Activated T-cell treated with anti-CD3 and anti-CD28 coated beads for 1 hour (primary cell): Measurements from ENCODE around the gene POLA2.
A peak's percentile ranks its signal among the peaks of the same experiment; 100 is the strongest.
"Not testable (repeated sequence)": the region's sequence is repeated elsewhere in the genome, so short reads cannot be mapped to it uniquely, and the experiment has no call there.

Experiments
- DNase-seq: peaks from one replicate; pipeline ENCODE4 v3.0.0-alpha.2; 2020; ENCODE audit warnings: low read depth

Gene POLA2, protein sequence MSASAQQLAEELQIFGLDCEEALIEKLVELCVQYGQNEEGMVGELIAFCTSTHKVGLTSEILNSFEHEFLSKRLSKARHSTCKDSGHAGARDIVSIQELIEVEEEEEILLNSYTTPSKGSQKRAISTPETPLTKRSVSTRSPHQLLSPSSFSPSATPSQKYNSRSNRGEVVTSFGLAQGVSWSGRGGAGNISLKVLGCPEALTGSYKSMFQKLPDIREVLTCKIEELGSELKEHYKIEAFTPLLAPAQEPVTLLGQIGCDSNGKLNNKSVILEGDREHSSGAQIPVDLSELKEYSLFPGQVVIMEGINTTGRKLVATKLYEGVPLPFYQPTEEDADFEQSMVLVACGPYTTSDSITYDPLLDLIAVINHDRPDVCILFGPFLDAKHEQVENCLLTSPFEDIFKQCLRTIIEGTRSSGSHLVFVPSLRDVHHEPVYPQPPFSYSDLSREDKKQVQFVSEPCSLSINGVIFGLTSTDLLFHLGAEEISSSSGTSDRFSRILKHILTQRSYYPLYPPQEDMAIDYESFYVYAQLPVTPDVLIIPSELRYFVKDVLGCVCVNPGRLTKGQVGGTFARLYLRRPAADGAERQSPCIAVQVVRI

DNA sequence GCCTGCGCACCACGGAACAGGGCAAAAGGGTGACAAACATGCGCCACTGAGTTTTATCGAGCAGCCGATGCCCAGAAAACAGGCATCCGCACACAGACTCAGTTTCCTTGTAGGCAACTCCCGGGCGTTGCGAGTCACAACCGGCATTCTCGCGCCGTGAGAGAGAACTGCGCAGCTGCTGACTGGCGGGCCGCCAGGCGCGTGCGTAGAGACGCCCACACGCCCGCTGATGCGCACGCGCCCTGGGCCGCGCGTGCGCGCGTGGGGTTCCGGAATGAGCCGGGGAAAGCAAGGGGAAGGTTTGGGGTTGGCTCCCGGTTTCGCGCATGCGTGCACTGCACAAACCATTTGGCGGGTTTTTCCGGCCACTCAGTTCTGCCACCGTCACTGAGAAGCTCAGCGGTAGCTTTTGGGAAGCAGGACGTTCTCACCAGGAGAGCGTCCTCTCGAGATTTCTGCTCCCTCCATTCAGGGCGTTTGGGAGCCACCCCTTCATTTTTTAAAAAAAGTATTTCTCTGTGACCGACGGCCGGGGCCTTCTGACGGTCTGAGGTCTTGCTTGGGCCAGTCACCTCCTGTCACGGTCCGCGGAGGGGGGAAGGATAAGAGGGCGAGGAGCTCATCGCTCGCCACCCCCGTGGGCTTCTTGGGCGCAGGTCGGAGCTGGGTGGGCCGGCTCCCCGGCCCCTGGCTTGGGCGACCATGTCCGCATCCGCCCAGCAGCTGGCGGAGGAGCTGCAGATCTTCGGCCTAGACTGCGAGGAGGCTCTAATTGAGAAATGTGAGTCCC is at the start of gene POLA2:
TSS of gene POLA2 (plus strand) at position 372 of the 790 bp plus-strand sequence. CDS start at position 703, 331 bp downstream.
- DNase-seq = peak; percentile 95

DNA sequence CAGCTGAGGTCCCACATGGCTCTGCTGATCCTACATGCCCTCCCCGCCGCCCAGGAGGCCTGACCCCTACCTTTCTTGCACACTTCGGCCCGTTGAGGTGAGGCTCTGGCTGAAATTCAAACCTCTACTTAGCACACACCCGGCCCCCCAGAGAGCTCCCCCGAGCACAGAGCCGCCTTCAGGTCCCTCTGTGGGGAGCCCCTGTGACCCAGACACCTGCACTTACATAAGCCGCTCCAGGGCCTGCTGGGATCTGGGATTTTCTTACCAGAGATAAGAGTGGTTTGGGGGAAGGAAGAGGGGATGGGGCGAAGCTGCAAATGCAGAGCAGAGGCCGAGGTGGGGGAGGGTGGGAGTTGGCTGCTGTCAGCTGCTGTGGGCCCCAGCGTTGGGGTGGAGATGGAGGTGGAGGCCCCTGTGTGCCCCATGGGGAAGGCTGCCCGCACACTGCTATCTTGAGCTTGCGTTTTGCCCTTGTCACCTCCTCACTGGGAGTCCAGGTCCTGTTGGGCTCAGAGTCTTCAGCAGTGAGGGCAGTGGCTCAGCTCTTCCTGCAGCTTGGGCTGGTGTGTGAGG is 49.4 kb upstream of the POLA2 start:
- no peak for DNase-seq

DNA sequence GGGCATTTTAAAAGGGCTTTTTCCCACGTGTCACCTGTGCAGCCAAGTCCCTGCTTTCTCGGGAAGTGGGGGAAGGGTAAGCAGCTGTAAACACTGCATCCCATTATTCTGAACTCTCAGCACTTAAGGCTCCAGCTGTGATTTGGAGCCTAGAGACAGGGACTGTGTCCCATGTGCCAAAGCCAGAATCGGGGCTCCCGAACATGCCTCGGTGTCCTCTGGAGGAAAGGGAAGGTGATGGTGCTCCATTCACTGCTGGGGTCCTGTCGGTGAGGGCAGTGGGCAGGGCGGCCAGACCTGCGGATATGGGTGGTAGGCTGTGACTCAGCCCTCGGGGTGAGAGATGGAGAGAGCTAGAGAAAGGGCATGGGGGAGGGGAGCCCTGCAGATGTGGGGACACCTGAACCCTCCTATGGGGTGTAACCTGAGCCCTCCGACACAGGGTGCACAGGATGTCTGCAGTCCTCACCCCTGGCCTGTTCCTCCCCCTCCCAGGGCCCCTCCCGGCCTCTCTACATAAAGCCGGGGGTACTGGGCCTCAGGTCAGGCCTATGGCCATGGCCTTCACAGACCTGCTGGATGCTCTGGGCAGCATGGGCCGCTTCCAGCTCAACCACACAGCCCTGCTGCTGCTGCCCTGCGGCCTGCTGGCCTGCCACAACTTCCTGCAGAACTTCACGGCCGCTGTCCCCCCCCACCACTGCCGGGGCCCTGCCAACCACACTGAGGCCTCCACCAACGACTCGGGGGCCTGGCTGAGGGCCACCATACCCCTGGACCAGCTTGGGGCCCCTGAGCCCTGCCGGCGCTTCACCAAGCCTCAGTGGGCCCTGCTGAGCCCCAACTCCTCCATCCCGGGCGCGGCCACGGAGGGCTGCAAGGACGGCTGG is 48.2 kb upstream of the POLA2 start:
- no peak for DNase-seq

DNA sequence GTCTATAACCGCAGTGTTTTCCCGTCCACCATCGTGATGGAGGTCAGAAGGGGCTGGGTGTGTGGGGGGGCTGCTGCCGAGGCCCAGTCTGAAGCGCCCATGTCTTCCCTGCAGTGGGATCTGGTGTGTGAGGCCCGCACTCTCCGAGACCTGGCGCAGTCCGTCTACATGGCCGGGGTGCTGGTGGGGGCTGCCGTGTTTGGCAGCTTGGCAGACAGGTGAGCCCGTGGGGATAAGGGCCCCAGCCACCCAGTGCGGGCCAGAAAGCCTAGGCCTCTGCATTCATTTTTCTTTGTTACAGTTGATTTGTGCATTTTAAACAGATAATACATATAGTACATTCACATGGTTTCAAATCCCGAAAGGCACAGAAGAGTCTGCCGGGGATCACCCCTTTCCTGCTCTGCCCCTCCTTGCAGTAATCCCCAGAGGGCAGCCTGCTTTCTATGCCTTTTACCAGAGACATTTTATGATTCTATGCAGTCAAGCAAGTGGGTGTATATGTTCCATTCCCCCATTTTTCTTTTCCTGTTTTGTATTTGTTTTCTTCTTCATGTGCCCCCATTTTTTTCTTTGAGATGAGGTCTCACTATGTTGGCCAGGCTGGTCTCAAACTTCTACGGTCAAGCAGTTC is 47.4 kb upstream of the POLA2 start:
- no peak for DNase-seq

DNA sequence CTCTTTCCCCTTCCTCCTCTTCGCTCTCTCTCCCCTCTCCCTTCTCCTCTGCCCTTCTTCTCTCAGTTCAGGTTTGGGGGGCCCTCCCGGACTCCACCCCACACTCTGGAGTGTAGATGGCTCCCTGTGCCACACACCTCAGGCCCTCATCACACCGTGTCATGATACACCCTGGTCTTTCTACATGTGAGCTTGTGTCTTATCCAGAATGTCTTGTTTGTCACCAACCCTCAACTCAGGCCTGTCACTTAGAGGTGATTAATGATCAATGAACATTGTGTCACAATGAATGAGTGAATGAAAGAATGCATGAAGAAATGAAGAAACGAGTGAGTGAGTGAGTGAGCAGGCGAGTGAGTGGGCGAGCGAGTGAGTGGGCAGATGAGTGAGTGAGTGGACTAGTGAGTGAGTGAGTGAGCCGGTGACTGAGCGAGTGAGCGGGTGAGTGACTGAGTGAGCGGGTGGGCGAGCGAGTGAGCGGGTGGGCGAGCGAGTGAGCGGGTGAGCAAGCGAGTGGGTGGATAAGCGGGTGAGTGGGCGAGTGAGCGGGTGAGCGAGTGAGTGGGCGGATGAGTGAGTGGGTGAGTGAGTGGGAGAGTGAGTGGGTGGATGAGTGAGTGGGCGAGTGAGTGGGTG is 46.2 kb upstream of the POLA2 start:
- DNase-seq = no peak

DNA sequence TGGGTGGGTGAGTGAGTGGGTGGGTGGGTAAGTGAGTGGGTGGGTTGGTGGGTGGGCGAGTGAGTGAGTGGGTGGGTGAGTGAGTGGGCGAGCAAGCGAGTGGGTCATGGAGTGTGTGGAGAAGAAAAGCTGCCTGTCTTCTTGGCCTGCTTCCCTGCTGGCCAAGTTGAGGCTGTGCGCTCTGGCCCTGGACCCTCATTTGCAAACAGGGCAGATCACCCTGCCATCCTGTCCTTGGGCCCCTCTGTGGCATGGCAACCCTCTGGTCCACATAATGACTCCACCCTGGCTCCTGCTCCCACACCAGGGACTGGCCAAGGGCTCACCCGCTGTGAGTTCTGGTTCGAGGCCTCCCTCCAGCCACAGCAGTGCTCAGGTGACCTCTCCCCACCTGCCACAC is 44.9 kb upstream of the POLA2 start:
- no peak for DNase-seq

DNA sequence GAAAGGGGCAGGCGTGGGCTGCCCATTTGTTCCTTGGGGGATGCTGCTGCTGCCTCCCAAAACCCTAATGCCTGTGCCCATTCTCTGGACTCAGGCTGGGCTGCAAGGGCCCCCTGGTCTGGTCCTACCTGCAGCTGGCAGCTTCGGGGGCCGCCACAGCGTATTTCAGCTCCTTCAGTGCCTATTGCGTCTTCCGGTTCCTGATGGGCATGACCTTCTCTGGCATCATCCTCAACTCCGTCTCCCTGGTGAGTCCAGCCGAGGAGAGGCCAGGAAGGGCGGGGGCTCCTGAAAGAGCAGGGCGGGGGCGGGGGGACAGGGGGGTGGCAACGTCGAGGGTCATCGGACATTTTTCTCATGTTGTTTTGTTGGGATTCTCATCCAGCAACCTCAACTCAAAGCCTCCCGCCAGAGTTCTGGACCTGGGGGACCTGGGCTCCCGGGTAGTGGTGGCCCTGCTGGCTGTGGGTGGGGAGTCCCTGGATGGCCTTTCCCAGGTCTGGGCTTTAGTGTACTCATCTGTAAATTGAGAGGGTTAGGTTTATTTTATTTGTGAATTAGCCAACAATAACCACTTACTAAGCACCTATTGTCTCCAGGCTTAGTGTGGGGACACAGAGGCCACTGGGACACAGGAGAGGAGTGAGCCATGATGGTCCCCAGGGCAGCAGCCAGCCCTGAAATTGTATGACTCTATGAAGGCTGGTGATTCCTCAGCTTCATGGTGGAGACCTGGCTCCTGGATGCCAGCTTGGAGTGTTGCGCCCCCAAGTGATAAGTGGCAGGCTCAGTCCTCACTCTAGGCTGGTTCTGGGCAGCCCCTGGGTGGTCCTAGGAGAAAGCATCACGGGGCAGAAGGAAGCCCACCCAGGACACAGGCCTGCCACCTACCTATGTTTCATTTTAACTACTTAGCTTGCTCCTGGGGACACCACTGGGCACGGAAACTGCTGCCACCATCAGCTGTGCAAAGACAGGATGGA is 44.0 kb upstream of the POLA2 start:
- no peak for DNase-seq

DNA sequence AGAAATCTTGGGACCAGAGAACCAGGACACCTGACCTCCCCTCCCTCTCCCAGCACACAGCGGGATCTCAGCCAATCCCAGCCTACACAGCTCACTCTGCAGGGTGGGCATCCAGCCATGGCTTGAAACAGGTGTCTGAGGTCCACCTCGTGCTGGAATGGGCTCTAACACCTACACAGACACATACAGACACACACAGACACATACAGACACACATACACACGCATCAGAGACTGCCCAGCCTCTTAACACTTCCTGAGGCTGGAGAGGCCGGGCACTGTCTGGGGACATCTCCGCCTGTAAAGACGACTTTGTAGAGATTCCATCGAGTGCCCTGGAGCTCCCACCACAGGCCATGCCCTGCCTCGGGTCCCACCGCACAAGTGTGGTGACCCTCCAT is 43.3 kb upstream of the POLA2 start:
- no peak for DNase-seq

DNA sequence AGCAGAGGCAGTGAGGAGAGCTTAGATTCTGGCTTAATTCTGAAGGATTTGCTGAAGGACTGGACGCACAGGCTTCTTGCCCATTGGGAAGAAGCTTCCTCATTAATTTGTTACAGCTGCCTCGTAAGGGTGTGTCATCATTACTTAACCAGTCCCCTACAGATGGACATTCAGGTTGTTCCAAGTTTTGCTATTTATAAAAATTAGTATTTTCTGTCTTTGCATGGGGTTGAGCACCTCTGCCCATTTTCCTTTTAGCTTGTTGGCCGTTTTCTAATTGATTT is 41.9 kb upstream of the POLA2 start:
- no peak for DNase-seq

DNA sequence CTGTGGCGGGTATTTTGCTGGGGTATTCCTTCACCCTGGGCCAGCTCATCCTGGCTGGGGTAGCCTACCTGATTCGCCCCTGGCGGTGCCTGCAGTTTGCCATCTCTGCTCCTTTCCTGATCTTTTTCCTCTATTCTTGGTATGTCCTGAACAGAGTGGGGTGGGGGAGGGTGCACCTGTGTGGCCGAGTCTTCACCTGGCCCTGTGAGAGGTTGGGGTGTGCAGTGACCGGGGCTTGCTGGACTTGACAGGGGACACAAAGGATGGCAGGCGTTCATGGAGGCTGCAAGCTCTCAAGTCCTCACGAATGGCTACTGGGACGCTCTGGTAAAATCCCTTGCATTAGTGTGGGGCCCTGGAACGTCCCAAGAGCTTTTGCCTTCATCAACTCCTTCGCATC is 40.7 kb upstream of the POLA2 start:
- no peak for DNase-seq

DNA sequence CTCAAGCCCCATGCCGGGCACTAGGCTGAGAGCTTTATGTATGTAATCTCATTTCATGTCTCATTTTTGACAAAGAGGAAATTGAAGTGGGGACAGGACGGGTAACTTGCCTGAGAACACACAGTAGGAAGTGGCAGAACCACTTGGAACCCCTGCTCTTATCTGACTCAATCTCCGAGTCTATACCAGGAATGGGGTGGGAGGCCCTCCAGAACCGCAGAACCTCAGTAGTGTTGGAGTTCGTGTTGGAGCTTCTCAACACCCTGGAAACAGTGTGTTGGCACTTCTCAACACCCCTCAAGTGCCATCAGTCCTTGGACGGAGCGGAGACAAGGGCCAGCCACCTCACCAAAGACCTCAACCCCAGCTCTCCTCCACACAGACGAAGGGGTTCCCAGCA is 38.8 kb upstream of the POLA2 start:
- DNase-seq = no peak

DNA sequence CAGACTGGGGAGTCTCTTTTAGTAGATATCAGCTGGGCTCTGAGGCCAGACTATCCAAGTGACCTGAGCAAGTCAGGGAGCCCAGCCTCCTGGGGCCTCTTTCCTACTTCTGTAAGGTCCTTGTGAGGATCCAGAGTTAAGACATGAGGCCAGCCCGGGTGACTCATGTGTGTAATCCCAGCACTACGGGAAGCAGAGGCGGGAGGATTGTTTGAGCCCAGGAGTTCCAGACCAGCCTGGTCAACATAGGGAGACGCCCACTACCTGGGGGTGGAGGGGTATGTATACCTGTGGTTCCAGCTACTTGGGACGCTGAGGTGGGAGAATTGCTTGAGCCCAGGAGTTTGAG is 36.9 kb upstream of the POLA2 start:
- DNase-seq = no peak

DNA sequence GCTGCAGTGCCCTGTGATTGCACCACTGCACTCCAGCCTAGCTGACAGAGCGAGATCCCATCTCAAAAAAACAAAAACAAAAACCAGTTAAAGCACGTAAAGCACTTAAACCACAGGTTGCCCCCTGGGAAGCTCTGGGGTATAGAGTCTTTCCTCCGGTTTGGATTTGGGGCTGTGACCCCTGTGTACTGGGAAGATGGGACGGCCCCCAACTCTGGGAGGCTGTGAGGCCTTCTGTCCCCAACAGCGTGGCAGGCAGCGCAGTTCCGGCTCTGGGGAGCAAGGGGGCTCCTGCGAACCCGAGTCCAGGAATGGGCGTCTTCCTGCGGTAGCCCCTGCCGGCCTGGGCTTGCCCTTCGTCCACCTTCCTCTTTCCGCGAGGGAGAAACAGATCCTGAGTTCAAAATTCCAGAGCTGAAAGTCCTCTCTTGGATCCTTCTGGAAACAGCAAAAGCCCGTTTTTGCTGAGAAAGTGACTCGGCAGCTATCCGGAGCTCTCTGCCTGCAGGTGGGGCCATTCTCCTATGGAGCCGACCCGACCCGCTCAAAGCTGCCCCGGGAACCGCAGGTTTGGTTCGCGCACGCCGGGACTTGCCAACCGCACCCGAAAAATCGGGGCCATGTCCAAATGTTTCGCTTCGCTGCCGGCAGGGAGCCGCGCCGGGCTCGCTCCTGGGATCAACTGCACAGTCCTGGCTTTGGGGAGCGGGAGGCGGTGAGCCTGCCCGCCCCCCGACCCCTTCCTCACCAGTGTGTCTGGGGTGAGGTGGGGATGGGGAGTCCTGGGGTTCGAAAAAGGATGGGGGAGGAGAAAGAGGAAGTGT is 36.3 kb upstream of the POLA2 start:
- DNase-seq = peak; percentile 43

DNA sequence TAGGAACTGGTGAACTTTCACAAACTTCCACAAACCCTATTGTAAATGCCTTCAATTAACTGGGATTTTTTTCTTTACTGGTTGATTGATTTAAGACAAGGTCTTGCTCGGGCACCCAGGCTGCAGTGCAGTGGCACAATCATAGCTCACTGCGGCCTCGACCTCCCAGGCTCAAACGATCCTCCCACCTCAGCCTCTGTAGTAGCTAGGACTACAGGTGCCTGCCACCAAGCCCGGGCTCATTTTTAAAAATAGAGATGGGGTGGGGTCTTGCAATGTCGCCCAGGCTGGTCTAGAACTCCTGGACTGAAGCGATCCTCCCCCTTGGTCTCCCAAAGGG is 35.7 kb upstream of the POLA2 start:
- no peak for DNase-seq

DNA sequence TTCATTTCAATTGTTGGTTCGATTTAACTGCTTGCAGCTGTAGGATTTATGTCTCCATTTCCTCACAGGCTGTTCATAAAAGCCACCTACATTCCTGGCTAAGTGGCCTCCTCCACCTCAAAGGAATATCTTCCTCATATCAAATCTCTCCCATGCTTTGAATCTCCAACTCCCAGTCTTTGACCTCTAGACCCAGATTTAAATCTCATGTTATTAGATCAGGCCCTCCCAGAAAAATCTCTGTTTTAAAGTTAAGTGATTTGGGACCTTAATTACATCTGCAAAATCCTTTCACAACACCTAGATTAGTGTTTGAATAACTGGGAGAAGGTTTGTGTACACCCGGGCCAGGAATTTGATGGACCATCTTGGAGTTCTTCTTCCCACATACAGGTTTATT is 33.9 kb upstream of the POLA2 start:
- DNase-seq = no peak

DNA sequence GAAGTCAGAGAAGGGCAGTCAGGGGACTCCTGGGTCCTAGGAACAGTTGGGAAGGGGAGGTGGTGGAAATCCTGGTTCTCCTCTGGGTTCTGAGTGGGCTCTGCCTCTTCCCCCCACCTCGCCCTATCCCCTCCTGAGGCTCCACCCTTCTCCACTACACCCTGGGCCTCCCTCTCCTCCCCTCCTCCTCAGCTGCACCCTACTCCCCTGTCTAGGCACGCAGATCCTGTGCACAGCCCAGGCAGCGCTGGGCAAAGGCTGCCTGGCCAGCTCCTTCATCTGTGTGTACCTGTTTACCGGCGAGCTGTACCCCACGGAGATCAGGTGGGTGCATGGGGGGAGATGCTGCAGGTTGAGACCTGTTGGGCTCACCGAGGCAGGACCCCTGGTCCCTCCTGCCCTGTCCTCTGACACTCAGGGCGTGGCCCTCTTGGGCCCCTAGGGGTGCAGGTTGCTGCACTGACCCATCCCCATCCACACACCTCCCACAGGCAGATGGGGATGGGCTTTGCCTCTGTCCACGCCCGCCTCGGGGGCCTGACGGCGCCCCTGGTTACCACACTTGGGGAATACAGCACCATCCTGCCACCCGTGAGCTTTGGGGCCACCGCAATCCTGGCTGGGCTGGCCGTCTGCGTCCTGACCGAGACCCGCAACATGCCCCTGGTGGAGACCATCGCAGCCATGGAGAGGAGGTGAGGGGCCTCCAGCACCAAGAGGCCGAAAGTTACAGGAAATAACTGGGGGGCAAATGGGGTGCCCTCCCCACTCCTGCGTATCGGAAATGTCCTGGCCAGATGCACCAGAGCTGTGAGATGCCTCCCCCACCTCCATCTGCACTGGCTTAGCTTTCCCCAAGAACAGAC is 25.3 kb upstream of the POLA2 start:
- no peak for DNase-seq

DNA sequence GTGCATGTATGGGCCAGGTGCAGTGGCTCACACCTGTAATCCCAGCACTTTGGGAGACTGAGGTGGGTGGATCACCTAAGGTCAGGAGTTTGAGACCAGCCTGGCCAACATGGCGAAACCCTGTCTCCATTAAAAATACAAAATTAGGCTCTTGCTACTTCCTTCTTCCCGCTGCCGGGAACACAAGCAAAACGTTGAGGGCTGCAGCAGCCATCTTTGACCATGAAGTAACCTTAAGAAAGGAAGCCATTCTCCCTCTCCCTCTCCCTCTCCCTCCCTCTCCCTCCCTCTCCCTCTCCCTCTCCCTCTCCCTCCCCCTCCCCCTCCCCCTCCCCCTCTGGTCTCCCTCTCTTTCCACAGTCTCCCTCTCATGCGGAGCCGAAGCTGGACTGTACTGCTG is 23.5 kb upstream of the POLA2 start:
- DNase-seq = not testable (repeated sequence)

DNA sequence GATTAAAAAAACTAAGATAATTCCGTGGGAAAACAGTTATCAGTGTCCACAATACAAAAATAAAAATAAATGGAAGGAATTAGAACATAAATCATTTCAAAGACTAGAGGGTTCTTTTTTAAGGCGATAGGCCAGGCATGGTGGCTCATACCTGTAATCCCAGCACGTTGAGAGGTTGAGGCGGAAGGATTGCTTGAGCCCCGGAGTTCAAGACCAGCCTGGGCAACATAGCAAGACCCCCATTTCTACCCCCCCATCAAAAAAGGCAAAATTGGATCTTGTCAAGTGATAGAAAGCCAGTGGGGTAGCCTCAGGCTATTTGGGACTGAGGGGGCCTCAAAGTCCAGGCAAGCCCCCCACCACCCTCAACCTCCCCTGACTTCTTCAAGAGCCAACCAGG is 20.6 kb upstream of the POLA2 start:
- no peak for DNase-seq
